GM21786 (cell line): ENCODE results near the gene RBCK1.

Experiments used
- ATAC-seq: cut with Tn5 transposase; IDR thresholded peaks from one replicate; pipeline ENCODE4 v1.9.1; 2021; ENCODE audit not compliant: unreplicated experiment

RBCK1 gene

DNA sequence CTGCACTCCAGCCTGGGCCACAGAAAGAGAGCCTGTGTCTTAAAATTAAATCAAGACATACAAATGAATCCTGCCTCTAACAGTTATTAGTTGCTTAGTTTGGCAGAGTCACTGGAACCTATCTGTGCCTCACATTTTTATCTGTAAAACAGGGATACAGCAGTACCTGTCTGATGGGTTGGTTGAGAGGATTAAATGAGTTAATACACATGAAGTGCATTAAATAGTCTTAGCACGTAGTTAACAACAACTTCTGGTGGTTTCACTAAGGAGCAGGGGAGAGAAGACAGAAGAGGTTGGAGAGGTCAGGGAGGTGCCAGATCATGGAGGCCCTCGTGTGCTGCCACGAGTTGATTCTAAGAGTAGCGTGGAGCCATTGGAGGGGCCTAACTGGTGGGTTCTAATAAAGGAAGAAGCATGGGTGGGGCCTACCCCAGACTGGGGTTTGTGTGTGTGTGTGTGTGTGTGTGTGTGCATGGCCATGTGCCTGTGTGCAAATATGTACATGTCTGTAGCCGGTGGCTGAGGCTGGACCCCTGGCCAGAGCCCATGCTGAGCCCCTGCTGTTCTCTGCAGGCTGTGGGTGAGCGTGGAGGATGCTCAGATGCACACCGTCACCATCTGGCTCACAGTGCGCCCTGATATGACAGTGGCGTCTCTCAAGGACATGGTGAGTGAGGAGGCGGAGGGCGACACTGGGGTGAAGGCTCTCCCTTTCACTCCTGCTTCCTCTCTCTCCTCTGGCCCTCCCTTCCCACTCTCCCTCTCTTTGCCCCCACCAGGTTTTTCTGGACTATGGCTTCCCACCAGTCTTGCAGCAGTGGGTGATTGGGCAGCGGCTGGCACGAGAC is 9.1 kb downstream of the RBCK1 start:
- ATAC-seq: no peak

- ATAC-seq: no peak
Measured at GRCh38 chr20:417801-418342, 9.8 kb downstream of the RBCK1 start.

DNA sequence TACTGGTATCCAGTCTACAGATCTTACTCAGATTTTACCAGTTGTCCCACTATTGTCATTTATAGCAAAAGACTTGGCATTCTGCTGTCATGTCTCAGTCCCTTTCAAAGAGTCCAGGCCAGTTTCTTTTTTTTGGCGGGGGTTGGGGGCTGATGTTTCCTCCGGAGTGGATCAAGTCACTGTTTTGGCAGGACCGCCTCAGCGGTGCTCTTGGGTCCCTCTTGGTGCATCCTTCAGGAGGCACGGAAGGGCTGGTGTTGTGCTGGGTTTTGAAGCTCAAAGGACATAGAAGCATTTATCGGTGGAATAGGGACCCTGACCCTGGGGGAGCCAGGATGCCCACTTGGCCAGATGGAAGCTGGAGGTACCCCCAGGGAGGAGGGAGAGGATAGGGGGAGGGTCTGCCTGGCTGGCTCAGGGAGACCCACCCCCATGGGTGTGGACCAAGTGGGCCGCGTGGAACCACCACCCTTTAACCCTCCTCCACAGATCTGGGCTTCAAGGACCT is 10.8 kb downstream of the RBCK1 start:
- no peak for ATAC-seq

DNA sequence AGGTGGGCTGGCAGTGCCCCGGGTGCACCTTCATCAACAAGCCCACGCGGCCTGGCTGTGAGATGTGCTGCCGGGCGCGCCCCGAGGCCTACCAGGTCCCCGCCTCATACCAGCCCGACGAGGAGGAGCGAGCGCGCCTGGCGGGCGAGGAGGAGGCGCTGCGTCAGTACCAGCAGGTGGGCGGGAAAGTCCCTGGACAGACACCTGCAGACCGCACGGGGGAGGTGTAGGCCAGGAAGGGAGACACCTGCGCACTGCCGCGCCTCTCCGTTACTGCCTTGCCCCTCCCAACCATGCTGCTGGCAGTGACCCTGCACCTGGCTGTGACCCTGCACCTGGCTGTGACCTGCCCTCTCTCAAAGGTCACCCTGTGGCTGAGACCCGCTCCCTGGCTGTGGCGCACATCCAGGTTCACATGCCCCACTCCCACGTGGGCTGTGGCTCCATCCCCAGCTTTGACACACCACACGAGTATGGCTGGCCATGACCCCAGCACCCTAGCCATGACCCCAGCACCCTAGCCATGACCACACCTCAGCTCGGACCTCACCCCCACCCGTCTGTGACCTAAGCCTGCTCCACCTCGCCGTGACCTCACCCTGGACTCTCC is 11.6 kb downstream of the RBCK1 start:
- no peak for ATAC-seq

- no peak for ATAC-seq
Measured at GRCh38 chr20:420166-420620, 12.1 kb downstream of the RBCK1 start.

DNA sequence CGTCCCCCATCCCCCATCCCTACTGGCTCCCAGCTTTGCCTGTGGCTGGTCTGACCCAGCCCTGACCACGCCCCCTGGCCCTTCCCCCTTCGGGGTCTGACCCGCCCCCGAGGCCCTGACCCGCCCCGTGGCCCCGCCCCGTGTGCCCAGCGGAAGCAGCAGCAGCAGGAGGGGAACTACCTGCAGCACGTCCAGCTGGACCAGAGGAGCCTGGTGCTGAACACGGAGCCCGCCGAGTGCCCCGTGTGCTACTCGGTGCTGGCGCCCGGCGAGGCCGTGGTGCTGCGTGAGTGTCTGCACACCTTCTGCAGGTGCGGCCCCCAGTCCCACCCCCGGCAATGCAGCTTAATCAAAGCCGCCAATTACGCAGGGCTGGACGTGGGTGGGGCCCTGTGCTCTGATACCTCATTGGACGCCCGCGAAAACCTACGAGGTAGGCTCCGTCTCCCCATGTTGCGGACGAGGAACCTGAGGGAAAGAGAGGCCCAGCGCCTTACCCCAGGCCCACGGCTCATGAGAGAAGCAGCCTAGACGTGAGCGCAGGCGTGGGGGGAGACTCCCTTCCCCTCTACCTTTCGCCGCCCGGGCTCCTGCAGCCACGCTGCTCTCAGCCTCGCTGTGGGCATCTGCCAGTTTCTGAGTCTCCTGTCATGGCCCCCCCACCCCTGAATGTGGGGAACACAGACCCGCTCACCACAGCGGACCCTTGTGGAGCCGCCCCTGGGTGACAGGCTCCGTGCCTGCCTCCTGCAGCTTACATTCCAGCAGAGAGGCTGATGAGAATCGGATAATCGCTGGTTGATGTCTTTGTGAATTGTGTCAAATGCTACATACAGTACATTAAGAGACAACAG is 12.8 kb downstream of the RBCK1 start:
- no peak for ATAC-seq

DNA sequence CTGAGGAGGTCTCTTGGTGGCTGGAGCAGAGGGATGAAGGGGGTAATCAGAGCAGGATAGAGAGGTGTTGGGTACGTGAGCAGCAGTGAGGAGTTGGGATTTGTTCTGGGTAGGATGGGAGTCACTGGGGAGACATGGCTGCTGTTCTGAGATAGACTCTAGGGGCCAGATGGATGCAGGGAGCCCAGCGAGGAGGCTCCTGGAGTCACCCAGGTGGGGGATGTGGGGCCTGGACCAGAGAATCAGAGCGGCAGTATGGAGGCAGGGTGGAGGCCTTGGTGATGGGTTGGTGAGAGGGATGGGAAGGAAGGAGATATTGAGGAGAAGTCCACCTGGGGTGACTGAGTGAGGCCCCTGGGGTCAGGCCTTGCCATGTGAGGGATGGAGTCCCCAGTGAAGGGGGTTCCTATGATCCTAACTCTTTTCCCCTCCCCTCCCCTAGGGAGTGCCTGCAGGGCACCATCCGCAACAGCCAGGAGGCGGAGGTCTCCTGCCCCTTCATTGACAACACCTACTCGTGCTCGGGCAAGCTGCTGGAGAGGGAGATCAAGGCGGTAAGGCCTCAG is 13.7 kb downstream of the RBCK1 start:
- ATAC-seq: no peak

DNA sequence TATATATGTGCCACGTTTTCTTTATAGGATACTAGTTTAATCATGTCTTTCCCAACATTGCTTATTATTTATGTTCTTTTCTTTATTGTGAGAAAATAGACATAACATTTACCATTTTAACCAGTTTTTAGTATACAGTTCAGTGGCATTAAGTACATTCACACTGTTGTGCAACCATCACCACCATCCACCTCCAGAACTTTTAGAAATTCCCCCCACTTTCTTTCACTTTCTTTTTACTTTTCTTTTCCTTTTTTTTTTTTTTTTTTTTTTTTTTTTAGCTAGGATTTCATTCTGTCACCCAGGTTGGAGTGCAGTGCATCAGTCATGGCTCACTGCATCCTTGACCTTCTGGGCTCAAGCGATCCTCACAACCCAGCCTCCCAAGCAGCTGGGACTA is 18.5 kb downstream of the RBCK1 start:
- no peak for ATAC-seq

GRCh38 chr20:427401-427800 is 19.3 kb downstream of the RBCK1 start:
- ATAC-seq: no peak

DNA sequence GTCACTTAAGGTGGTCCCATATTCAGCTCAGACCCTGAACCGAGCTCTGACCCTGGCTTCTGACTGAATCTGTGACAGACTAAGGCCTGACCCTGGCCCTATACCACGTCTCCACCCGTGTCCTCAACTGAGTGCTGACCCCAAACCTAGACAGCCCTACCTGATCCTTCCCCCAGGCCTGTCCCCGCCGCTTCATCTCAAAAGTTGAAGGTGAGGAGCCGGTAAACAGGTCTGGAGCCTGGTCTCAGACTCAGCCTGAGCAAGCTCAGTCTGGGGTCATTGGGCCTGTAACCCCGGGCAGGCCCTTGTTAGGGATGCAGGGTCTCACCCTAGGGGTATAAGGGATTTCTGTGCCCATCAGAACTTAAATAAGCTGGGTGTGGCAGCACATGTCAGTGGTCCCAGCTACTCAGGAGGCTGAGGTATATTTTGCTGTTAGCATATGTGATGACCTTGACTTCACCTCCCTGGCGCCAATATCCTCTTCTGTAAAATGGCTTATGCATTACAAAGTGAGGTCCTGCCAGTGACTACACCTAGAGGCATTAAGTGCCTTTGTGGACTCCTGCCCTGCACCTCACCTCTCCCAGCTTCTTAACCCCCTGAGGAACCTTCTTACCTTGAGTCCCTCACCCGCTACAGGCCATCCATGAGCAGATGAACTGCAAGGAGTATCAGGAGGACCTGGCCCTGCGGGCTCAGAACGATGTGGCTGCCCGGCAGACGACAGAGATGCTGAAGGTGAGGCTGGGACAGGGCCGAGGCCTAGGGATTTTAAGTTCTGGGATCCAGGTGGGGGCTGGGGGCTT is 20.0 kb downstream of the RBCK1 start:
- ATAC-seq: no peak

GRCh38 chr20:428658-429200 is 20.6 kb downstream of the RBCK1 start:
- ATAC-seq: no peak

GRCh38 chr20:430091-430999 is 22.2 kb downstream of the RBCK1 start:
- no peak for ATAC-seq

GRCh38 chr20:431012-431904 is 23.2 kb downstream of the RBCK1 start:
- no peak for ATAC-seq

GRCh38 chr20:432208-432607 is 24.1 kb downstream of the RBCK1 start:
- ATAC-seq: no peak

- ATAC-seq: no peak
Measured at GRCh38 chr20:432677-433299, 24.7 kb downstream of the RBCK1 start.

GRCh38 chr20:433300-433975 is 25.3 kb downstream of the RBCK1 start:
- peak; percentile 84 for ATAC-seq

DNA sequence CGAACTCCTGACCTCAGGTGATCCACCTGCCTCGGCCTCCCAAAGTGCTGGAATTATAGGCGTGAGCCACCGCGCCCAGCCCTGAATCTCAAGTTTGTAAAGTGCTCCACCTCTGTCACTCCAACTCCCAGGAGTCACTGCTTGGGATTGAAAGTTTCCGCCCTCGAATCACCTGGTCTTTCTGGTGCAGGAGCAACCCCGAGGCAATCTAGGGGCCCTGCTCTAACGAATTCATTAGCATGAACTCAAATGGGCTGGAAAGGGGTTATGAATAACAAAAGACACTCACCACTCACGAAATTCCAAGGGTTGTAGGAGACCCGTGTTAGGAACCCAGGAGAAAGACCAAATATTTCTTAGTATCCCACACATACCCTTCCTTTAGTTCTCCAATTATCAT is 26.1 kb downstream of the RBCK1 start:
- ATAC-seq: no peak
